ENCODE measurements around the gene VTI1A. TPM values are rescaled to one million over a fixed set of nuclear protein-coding genes. Genes with fewer than 3 reads are reported as not detected.

The VTI1A gene
- total and polyA plus RNA-seq, 2 of the 13 experiments (the other 11 are each of a cell fraction or from before 2014, with no cell fraction given), result 11.7 to 32.7 TPM

- TF ChIP-seq SNAPC4 (CRISPR knock-in tag; IDR thresholded peaks at IDR 0.05) (no peak), ZNF281 (CRISPR knock-in tag; IDR thresholded peaks at IDR 0.05; ENCODE audit: borderline replicate concordance) (no peak), PHF8 (CRISPR knock-in tag; IDR thresholded peaks at IDR 0.05) (no peak), TBX2 (CRISPR knock-in tag; IDR thresholded peaks at IDR 0.05; ENCODE audit: borderline replicate concordance) (no peak; the same call in 1 of the 2 replicates), BRCA1 (CRISPR knock-in tag; IDR thresholded peaks at IDR 0.05) (no peak), ZNF225 (CRISPR knock-in tag; IDR thresholded peaks at IDR 0.05) (peak; percentile 19; the same call in 1 of the 2 replicates), ZNF713 (CRISPR knock-in tag; IDR thresholded peaks at IDR 0.05) (no peak), ZNF275 (CRISPR knock-in tag; IDR thresholded peaks at IDR 0.05; ENCODE audit: borderline replicate concordance) (no peak), KLF16 (CRISPR knock-in tag; IDR thresholded peaks at IDR 0.05) (no peak), ISL2 (CRISPR knock-in tag; IDR thresholded peaks at IDR 0.05) (no peak), ZNF557 (CRISPR knock-in tag; IDR thresholded peaks at IDR 0.05) (no peak), SMAD1 (CRISPR knock-in tag; IDR thresholded peaks at IDR 0.05; ENCODE audit: borderline replicate concordance, low read depth) (no peak), NFE2L1 (CRISPR knock-in tag; IDR thresholded peaks at IDR 0.05; ENCODE audit: borderline replicate concordance) (no peak), ZIK1 (CRISPR knock-in tag; IDR thresholded peaks at IDR 0.05; ENCODE audit: borderline replicate concordance, low read depth) (no peak), ZNF878 (CRISPR knock-in tag; IDR thresholded peaks at IDR 0.05) (no peak), PHF5A (CRISPR knock-in tag; IDR thresholded peaks at IDR 0.05; ENCODE audit: low read depth, unreplicated experiment) (no peak), ZNF546 (CRISPR knock-in tag; conservative IDR thresholded peaks at IDR 0.05) (0 out of 2 replicates have a peak, but pooled peaks have one; percentile 1), ZNF564 (CRISPR knock-in tag; IDR thresholded peaks at IDR 0.05) (no peak), GABPB1 (CRISPR knock-in tag; IDR thresholded peaks at IDR 0.05) (no peak)
Observed at GRCh38 chr10:112446055-112446854, 760 bp upstream of the VTI1A start (continued).

Measured in HepG2 (cell line).